Esophagus squamous epithelium (tissue), 5 donors: Measurements from ENCODE around the gene GPC6. TPM values are rescaled to one million over a fixed set of nuclear protein-coding genes. Genes with fewer than 3 reads are reported as not detected.

Experiments
- DNase-seq: peaks from one replicate; lab custom pipeline; 2025; lab: John Stamatoyannopoulos, UW
- H3K27ac ChIP-seq, 4 donors: fragments of 200-600 bp; sonication (generic); one replicate each; pipeline ENCODE4 v1.5.1; 2016 to 2019; ENCODE audit warnings: mild to moderate bottlenecking in 1 of 4
- H3K27me3 ChIP-seq, 4 donors: fragments of 200-600 bp; sonication (generic); 1 replicate in 3 of 4; 2 replicates in 1 of 4; pipeline versions ENCODE4 v1.5.1 to v1.6.0; 2017 to 2021; ENCODE audit warnings: antibody characterized with exemption in 1 of 4
- H3K36me3 ChIP-seq, 3 donors: fragments of 200-600 bp; sonication (generic); one replicate each; pipeline ENCODE4 v1.5.1; 2016 to 2019
- H3K4me1 ChIP-seq, 3 donors: fragments of 200-600 bp; sonication (generic); one replicate each; pipeline ENCODE4 v1.5.1; 2017 to 2019
- H3K4me3 ChIP-seq, 4 donors: fragments of 200-600 bp; sonication (generic); 1 replicate in 3 of 4; 2 replicates in 1 of 4; pipeline ENCODE4 v1.5.1; 2016 to 2019; ENCODE audit warnings: mild to moderate bottlenecking in 2 of 4, moderate library complexity in 1 of 4
- H3K9me3 ChIP-seq, 3 donors: fragments of 200-600 bp; sonication (generic); one replicate each; pipeline ENCODE4 v1.5.1; 2016 to 2019
- CTCF ChIP-seq, 6 experiments: fragments of 450-650 bp in 4 of 6; fragments of 200-600 bp in 2 of 6; sonication (generic) in 2 of 6; IDR thresholded peaks; one replicate each; pipeline ENCODE4 v1.5.1; 2016 to 2019; ENCODE audit warnings: antibody characterized with exemption in 6 of 6, mild to moderate bottlenecking in 4 of 6, moderate library complexity in 4 of 6
- POLR2A ChIP-seq, 4 donors: fragments of 450-650 bp; IDR thresholded peaks; one replicate each; pipeline ENCODE4 v1.6.1; 2017; ENCODE audit warnings: antibody characterized with exemption in 4 of 4, mild to moderate bottlenecking in 4 of 4, moderate library complexity in 3 of 4
- WGBS, 2 donors: methylation state at CpG; one replicate each; pipeline ENCODE4 v1.1.5; 2018; 5-methylcytosine and 5-hydroxymethylcytosine counted together
- intact Hi-C: fragments of 100-400 bp; cut with DNase I; formaldehyde crosslinking; loops from one replicate; pipeline ENCODE4 v1.15.0; 2022
- total RNA-seq, 4 donors: library from RNA; depleted of rRNA; stranded (reverse); fragments of >200 nt; gene quantifications; one replicate each; pipeline ENCODE4 v1.1.0, GENCODE V29; 2016
- donor health status: DM: yes; HTN: yes; CAD: no.

GPC6 gene
- total RNA-seq, 4 donors from 2014 or later: 0.57 to 8.6 (median 2.6) TPM

- intact Hi-C loops: no loop called here
- H3K27ac ChIP-seq: no peak overlapping the region
- no peaks in the 10 kb centered on the region for H3K27me3 ChIP-seq
- no peaks in the 10 kb centered on the region for H3K9me3 ChIP-seq
- TF ChIP-seq CTCF (IDR thresholded peaks at IDR 0.05): no peak
- TF ChIP-seq POLR2A (IDR thresholded peaks at IDR 0.05): no peak
- no peaks in the 10 kb centered on the region for H3K36me3 ChIP-seq
- H3K4me3 ChIP-seq: no peak overlapping the region
- DNase-seq: no peak
- H3K4me1 ChIP-seq: no peaks in the 10 kb centered on the region
Observed at GRCh38 chr13:93991569-93991968, 765.0 kb downstream of the GPC6 start.

DNA sequence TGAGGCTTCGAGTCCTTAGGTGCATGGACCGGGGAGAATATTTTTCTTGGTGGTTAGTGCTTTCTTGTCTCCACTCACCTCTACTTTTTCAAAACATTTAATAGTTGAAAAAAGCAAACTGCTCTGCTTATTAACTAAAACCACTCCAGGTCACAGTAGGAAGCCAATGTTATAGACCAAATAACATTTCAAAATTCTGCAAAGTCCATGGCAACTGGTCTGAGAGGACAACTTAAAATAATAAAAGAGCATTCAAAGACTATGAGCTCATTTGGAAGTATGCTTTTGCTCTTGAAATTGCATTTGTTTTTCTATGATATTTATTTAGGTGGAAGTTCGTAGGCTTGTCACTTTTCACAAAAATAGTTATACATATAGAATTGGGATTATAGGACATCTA is 769.9 kb downstream of the GPC6 start:
- Histone ChIP-seq H3K36me3 (no peaks in the 10 kb centered on the region), H3K9me3 (no peaks in the 10 kb centered on the region), H3K4me3 (no peak overlapping the region), H3K27me3 (no peaks in the 10 kb centered on the region), H3K27ac (no peak overlapping the region), H3K4me1 (no peaks in the 10 kb centered on the region)
- no peak for DNase-seq
- WGBS, 2 donors: 66 to 79% methylated on average over 3 of the region's 3 CpGs
- TF ChIP-seq POLR2A (IDR thresholded peaks at IDR 0.05) (no peak), CTCF (IDR thresholded peaks at IDR 0.05) (no peak)
- intact Hi-C loops: no loop called here

GRCh38 chr13:94006296-94006695 is 779.7 kb downstream of the GPC6 start:
- DNase-seq: no peak
- H3K27ac ChIP-seq: no peak overlapping the region
- TF ChIP-seq CTCF (IDR thresholded peaks at IDR 0.05) (no peak), POLR2A (IDR thresholded peaks at IDR 0.05) (no peak)
- H3K9me3 ChIP-seq: no peaks in the 10 kb centered on the region
- no peak overlapping the region for H3K4me3 ChIP-seq
- no peaks in the 10 kb centered on the region for H3K36me3 ChIP-seq
- H3K27me3 ChIP-seq: no peaks in the 10 kb centered on the region
- intact Hi-C loops: no loop called here
- 59 to 75% methylated on average over 6 of the region's 6 CpGs for WGBS, 2 donors
- no peaks in the 10 kb centered on the region for H3K4me1 ChIP-seq

DNA sequence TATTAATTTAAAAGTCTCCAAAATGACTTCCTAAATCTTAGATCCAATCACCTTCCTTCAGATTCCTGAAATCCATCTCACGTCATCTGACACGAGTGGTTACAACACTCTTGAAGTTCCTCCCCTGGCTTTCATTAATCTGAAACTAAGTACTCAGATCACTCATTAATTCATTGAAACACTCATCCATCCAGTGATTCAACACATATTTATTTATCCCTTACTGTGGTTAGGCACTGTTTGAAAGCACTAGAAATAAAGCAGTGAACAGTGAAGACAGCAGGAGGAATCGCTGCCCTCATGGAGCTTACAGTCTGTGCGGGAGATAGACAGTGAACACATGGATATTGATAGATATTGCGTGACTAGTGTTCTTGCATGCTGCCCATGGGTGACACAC is 780.5 kb downstream of the GPC6 start:
- Histone ChIP-seq H3K27ac (no peak overlapping the region), H3K4me1 (no peaks in the 10 kb centered on the region), H3K36me3 (no peaks in the 10 kb centered on the region), H3K9me3 (no peaks in the 10 kb centered on the region), H3K4me3 (no peak overlapping the region), H3K27me3 (no peaks in the 10 kb centered on the region)
- TF ChIP-seq POLR2A (IDR thresholded peaks at IDR 0.05) (no peak), CTCF (IDR thresholded peaks at IDR 0.05) (no peak)
- intact Hi-C loops: no loop called here
- 81 to 89% methylated on average over 5 of the region's 5 CpGs for WGBS, 2 donors
- DNase-seq: no peak

DNA sequence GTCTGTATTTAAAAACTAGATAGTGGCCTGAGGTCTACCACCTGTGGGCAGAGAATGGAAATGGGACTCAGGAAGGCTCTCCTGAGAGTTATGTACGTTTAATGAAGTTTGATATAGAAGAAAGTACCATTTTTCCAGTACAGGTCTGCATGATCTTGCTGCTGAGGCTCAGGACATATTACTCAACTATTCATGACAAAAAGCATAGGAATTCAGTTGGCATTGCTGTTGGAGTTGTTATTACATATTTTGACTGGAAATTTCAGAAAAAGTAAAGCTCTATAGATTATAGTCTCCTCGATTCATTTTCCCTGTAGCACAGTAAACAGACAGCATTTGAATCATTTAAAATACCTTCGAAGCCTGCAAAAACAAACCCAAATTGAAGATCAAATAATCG is 783.1 kb downstream of the GPC6 start:
- TF ChIP-seq CTCF (IDR thresholded peaks at IDR 0.05) (no peak), POLR2A (IDR thresholded peaks at IDR 0.05) (no peak)
- no peaks in the 10 kb centered on the region for H3K27me3 ChIP-seq
- no peaks in the 10 kb centered on the region for H3K9me3 ChIP-seq
- no peak overlapping the region for H3K27ac ChIP-seq
- no peak for DNase-seq
- 59 to 60% methylated on average over 4 of the region's 4 CpGs for WGBS, 2 donors
- H3K36me3 ChIP-seq: no peaks in the 10 kb centered on the region
- intact Hi-C loops: no loop called here
- H3K4me1 ChIP-seq: no peaks in the 10 kb centered on the region
- no peak overlapping the region for H3K4me3 ChIP-seq
